HCT116 (cell line): ENCODE results near the gene MAPK14. TPM values are rescaled to one million over a fixed set of nuclear protein-coding genes. Genes with fewer than 3 reads are reported as not detected.

ENCODE experiments used
- ATAC-seq: fragments of 200-7000 bp; cut with Tn5 transposase; 2 replicates; pipeline ENCODE4 v1.9.1; 2020; ENCODE audit warnings: mild to moderate bottlenecking, moderate library complexity
- BruUV-seq: library from RNA; stranded (reverse); fragments of 400-500 nt; replicated peaks from 2 replicates; lab custom pipeline; 2021; lab: Mats Ljungman, UMichigan
- CTCF ChIA-PET: fragments of 300-600 bp; sonication (Branson Sonifier 250); formaldehyde crosslinking; loops from one replicate; lab custom pipeline; 2021; ENCODE audit warnings: antibody characterized with exemption; lab: Charles Lee
- POLR2A ChIA-PET: fragments of 300-600, 350-600 bp; sonication (Branson Sonifier 250); formaldehyde crosslinking; loops from one replicate; lab custom pipeline; 2021; ENCODE audit warnings: antibody characterized with exemption; lab: Charles Lee
- RAD21 ChIA-PET, 2 experiments: fragments of 300-600 bp; sonication (Branson Sonifier 250); formaldehyde crosslinking; loops; one replicate each; lab custom pipeline; 2023; ENCODE audit warnings: low total read pairs in 2 of 2; ENCODE audit not compliant: uncharacterized antibody in 2 of 2, unreplicated experiment in 2 of 2, low non-redundant PET in 1 of 2; lab: Charles Lee
- DNase-seq: peaks from one replicate; pipeline ENCODE4 v3.0.0-alpha.2; 2010; ENCODE audit warnings: low read depth, low spot score
- H2AFZ ChIP-seq: fragments of 200-600 bp; shearing (Covaris generic), sonication (generic); 2 replicates; pipeline ENCODE4 v1.6.1; 2017; ENCODE audit warnings: low read depth, mixed run types, mixed read lengths, antibody characterized with exemption, low read length; ENCODE audit not compliant: poor library complexity, severe bottlenecking
- H3K27ac ChIP-seq: 2 replicates; pipeline ENCODE4 v1.5.1; 2012; ENCODE audit warnings: low read depth, low read length
- H3K27me3 ChIP-seq: fragments of 200-600 bp; sonication (generic); 2 replicates; pipeline ENCODE4 v1.6.1; 2016; ENCODE audit warnings: mixed run types, low read length, mixed read lengths; ENCODE audit not compliant: insufficient read depth
- H3K36me3 ChIP-seq, 2 experiments: fragments of 200-500 bp in 1 of 2; fragments of 200-600 bp in 1 of 2; sonication (Bioruptor generic) in 1 of 2; sonication (generic) in 1 of 2; 2 replicates each; pipeline versions ENCODE4 v1.5.1 to v1.6.1; 2014 to 2016; ENCODE audit warnings: low read length in 2 of 2, inconsistent platforms in 1 of 2, mixed read lengths in 1 of 2, mixed run types in 1 of 2; ENCODE audit not compliant: insufficient read depth in 2 of 2, control insufficient read depth in 1 of 2
- H3K4me1 ChIP-seq, 2 experiments: fragments of 200-600 bp in 1 of 2; sonication (generic) in 1 of 2; 2 replicates each; pipeline versions ENCODE4 v1.5.1 to v1.6.1; 2012 to 2017; ENCODE audit warnings: low read length in 2 of 2, inconsistent platforms in 1 of 2, mild to moderate bottlenecking in 1 of 2, mixed read lengths in 1 of 2, mixed run types in 1 of 2, moderate library complexity in 1 of 2; ENCODE audit not compliant: insufficient read depth in 2 of 2, control insufficient read depth in 1 of 2
- H3K4me2 ChIP-seq: fragments of 200-600 bp; sonication (generic); 2 replicates; pipeline ENCODE4 v1.6.1; 2017; ENCODE audit warnings: mixed run types, low read length, mixed read lengths
- H3K4me3 ChIP-seq, 2 experiments: fragments of 200-600 bp in 1 of 2; sonication (generic) in 1 of 2; replicated peaks in 1 of 2; 2 replicates each; pipeline ENCODE4 v1.5.1; 2011 to 2016; ENCODE audit warnings: low read length in 2 of 2, control low read depth in 1 of 2, low read depth in 1 of 2, mild to moderate bottlenecking in 1 of 2, mixed read lengths in 1 of 2, mixed run types in 1 of 2
- H3K79me2 ChIP-seq: fragments of 200-600 bp; sonication (generic); 2 replicates; pipeline ENCODE4 v1.6.1; 2017; ENCODE audit warnings: mild to moderate bottlenecking, mixed run types, low read length, moderate library complexity, mixed read lengths; ENCODE audit not compliant: insufficient read depth
- H3K9ac ChIP-seq: fragments of 200-600 bp; sonication (generic); 2 replicates; pipeline ENCODE4 v1.6.1; 2016; ENCODE audit warnings: low read length, mixed read lengths
- H3K9me2 ChIP-seq: fragments of 200-600 bp; sonication (generic), shearing (Covaris generic); 2 replicates; pipeline ENCODE4 v1.6.1; 2017; ENCODE audit warnings: mixed run types, mild to moderate bottlenecking, moderate library complexity; ENCODE audit not compliant: insufficient read depth
- H3K9me3 ChIP-seq, 2 experiments: fragments of 200-500 bp in 1 of 2; fragments of 200-600 bp in 1 of 2; sonication (Bioruptor generic) in 1 of 2; sonication (generic) in 1 of 2; 2 replicates each; pipeline ENCODE4 v1.6.1; 2014 to 2017; ENCODE audit warnings: low read length in 2 of 2, mixed read lengths in 2 of 2, inconsistent platforms in 1 of 2, low read depth in 1 of 2, mild to moderate bottlenecking in 1 of 2, mixed run types in 1 of 2, moderate library complexity in 1 of 2; ENCODE audit not compliant: control insufficient read depth in 1 of 2, insufficient read depth in 1 of 2
- H4K20me1 ChIP-seq: fragments of 200-600 bp; sonication (generic), shearing (Covaris generic); 2 replicates; pipeline ENCODE4 v1.6.1; 2017; ENCODE audit warnings: mixed run types, mild to moderate bottlenecking, moderate library complexity; ENCODE audit not compliant: insufficient read depth
- CBX3 ChIP-seq: IDR thresholded peaks from 2 replicates; pipeline ENCODE4 v1.6.1; 2012; ENCODE audit warnings: low read depth
- CEBPB ChIP-seq: IDR thresholded peaks from 2 replicates; pipeline ENCODE4 v1.6.1; 2012; ENCODE audit warnings: low read depth
- EGR1 ChIP-seq: IDR thresholded peaks from 2 replicates; pipeline ENCODE4 v1.6.1; 2012; ENCODE audit warnings: low read depth
- ELF1 ChIP-seq: IDR thresholded peaks from 2 replicates; pipeline ENCODE4 v1.6.1; 2012; ENCODE audit warnings: low read depth, borderline replicate concordance
- EZH2 ChIP-seq: fragments of 200-600 bp; sonication (generic); IDR thresholded peaks from 2 replicates; pipeline ENCODE4 v1.6.1; 2017; ENCODE audit warnings: antibody characterized with exemption, mixed run types
- FOSL1 ChIP-seq: IDR thresholded peaks from 2 replicates; pipeline ENCODE4 v1.6.1; 2012; ENCODE audit warnings: low read depth
- JUND ChIP-seq: IDR thresholded peaks from 2 replicates; pipeline ENCODE4 v1.6.1; 2012
- POLR2A ChIP-seq: IDR thresholded peaks from 2 replicates; pipeline ENCODE4 v1.7.0; 2011; ENCODE audit warnings: borderline replicate concordance; ENCODE audit not compliant: insufficient read depth, insufficient read length; ENCODE audit errors: extremely low read depth
- POLR2AphosphoS5 ChIP-seq: IDR thresholded peaks from 2 replicates; pipeline ENCODE4 v1.6.1; 2011; ENCODE audit warnings: mild to moderate bottlenecking, low read depth, low read length, moderate library complexity
- RAD21 ChIP-seq: IDR thresholded peaks from 2 replicates; pipeline ENCODE4 v1.6.1; 2012; ENCODE audit warnings: low read depth, mild to moderate bottlenecking
- SIN3A ChIP-seq: IDR thresholded peaks from 2 replicates; pipeline ENCODE4 v1.6.1; 2012; ENCODE audit warnings: low read depth
- YY1 ChIP-seq: IDR thresholded peaks from 2 replicates; pipeline ENCODE4 v1.6.1; 2011; ENCODE audit warnings: low read length, low read depth, moderate library complexity, mild to moderate bottlenecking; ENCODE audit not compliant: insufficient replicate concordance; ENCODE audit errors: extremely low read depth
- ZFX ChIP-seq: fragments of 450-650 bp; IDR thresholded peaks from 2 replicates; pipeline ENCODE4 v1.6.1; 2017
- intact Hi-C: fragments of 100-400 bp; cut with micrococcal nuclease; formaldehyde crosslinking; loops from 2 replicates; pipeline ENCODE4 v1.10.0; 2022
- total RNA-seq: library from RNA; stranded (reverse); gene quantifications from one replicate; pipeline ENCODE4 v1.2.1, GENCODE V29; 2021; ENCODE audit not compliant: unreplicated experiment
- TF ChIP-seq, protein P1 (sequence below): IDR thresholded peaks from 2 replicates; pipeline ENCODE4 v1.6.1; 2012; ENCODE audit warnings: low read depth
- TF ChIP-seq, protein P2 (sequence below), 3 experiments: fragments of 200-600 bp in 1 of 3; sonication (generic) in 1 of 3; IDR thresholded peaks in 2 of 3; conservative IDR thresholded peaks in 1 of 3; 2 replicates each; pipeline ENCODE4 v1.5.1; 2012 to 2017; ENCODE audit warnings: low read depth in 2 of 3, low read length in 2 of 3, antibody characterized with exemption in 1 of 3, borderline replicate concordance in 1 of 3, control low read depth in 1 of 3, mild to moderate bottlenecking in 1 of 3, mixed read lengths in 1 of 3, mixed run types in 1 of 3, moderate library complexity in 1 of 3; ENCODE audit not compliant: insufficient read depth in 1 of 3

Gene MAPK14
- total RNA-seq, 1 experiment from 2014 or later: 34.2 TPM

DNA sequence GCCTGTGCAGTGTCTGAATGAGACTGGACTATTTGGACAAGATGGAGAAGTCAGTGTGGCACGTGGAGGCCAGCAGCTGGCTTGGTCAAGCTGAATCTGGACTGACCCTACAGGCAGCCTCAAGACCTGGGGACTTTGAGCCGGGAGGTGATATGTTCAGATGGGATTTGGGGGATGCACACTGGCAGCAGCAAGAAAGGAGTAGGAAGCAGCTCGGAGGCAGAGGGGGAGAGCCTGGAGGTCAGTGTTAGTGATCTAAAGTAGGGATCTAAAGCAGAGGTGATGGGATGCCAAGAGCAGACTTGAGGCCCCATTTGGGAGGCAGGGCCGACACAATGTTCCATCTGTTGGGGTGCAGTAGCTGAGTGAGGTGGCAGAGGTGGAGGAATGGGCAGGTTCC lies 105.5 kb downstream of the MAPK14 start:
- intact Hi-C loops: no loop called here
- BruUV-seq: no TSS peak
- POLR2A ChIA-PET: no interaction called here
- Histone ChIP-seq H3K4me3 (no peak overlapping the region), H3K4me2 (no peak overlapping the region), H3K27ac (no peak overlapping the region), H3K36me3 (peaks cover 17% of the 10 kb centered on the region in 2 experiments; a peak in 3 of 4 replicates), H3K9me2 (no peaks in the 10 kb centered on the region), H3K27me3 (no peaks in the 10 kb centered on the region), H4K20me1 (no peaks in the 10 kb centered on the region), H2AFZ (no peak overlapping the region), H3K79me2 (no peaks in the 10 kb centered on the region; the same call in 1 of the 2 replicates), H3K4me1 (peaks cover 23 to 39% of the 10 kb centered on the region in 2 experiments), H3K9me3 (no peaks in the 10 kb centered on the region), H3K9ac (no peak overlapping the region)
- ATAC-seq (no peak), DNase-seq (no peak)
- TF ChIP-seq CEBPB: no peak
- TF ChIP-seq ZFX: no peak
- TF ChIP-seq ELF1: no peak
- no peak for TF ChIP-seq FOSL1
- no peak for TF ChIP-seq EZH2
- TF ChIP-seq YY1: no peak
- CTCF ChIA-PET: no interaction called here
- RAD21 ChIA-PET: interaction anchor here in 1 of 2 experiments (0.5 kb wide), 1 partner anchor 10 kb away, joined by 3 read pairs; no protein-coding TSS in a partner anchor

DNA sequence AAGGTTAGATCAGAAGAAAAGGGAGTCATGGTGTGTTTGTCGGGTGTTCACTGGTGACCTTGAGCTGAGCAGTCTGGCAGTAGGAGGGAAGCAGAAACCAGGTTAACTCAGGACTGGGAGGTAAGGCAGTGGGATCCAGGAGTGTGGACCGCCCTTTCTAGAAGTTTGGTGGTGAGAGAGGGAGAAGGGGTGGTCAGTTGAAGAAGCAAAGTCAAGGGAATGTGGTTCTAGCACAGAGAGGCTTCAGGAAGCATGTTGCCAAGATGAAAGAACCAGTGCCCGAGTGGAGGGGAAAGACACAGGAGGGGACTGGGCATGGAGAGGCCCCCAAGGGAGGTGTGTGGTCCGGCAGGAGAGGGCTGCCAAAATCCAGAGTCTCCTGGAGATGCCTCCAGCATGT lies 106.3 kb downstream of the MAPK14 start:
- Histone ChIP-seq H3K27me3 (no peaks in the 10 kb centered on the region), H3K79me2 (no peaks in the 10 kb centered on the region; the same call in 1 of the 2 replicates), H3K9me2 (no peaks in the 10 kb centered on the region), H3K4me1 (peaks cover 23 to 32% of the 10 kb centered on the region in 2 experiments), H3K9me3 (no peaks in the 10 kb centered on the region), H3K4me2 (no peak overlapping the region), H3K36me3 (peaks cover 17 to 23% of the 10 kb centered on the region in 2 experiments; a peak in 3 of 4 replicates), H3K9ac (no peak overlapping the region), H4K20me1 (no peaks in the 10 kb centered on the region), H2AFZ (no peak overlapping the region), H3K4me3 (no peak overlapping the region), H3K27ac (no peak overlapping the region)
- intact Hi-C loops: no loop called here
- no TSS peak for BruUV-seq
- no peak for DNase-seq
- ATAC-seq: no peak
- CTCF ChIA-PET: no interaction called here
- RAD21 ChIA-PET: no interaction called here
- POLR2A ChIA-PET: no interaction called here
- TF ChIP-seq SIN3A: no peak
- no peak for TF ChIP-seq JUND
- no peak for TF ChIP-seq CBX3
- TF ChIP-seq POLR2AphosphoS5: no peak
- TF ChIP-seq, protein P1, sequence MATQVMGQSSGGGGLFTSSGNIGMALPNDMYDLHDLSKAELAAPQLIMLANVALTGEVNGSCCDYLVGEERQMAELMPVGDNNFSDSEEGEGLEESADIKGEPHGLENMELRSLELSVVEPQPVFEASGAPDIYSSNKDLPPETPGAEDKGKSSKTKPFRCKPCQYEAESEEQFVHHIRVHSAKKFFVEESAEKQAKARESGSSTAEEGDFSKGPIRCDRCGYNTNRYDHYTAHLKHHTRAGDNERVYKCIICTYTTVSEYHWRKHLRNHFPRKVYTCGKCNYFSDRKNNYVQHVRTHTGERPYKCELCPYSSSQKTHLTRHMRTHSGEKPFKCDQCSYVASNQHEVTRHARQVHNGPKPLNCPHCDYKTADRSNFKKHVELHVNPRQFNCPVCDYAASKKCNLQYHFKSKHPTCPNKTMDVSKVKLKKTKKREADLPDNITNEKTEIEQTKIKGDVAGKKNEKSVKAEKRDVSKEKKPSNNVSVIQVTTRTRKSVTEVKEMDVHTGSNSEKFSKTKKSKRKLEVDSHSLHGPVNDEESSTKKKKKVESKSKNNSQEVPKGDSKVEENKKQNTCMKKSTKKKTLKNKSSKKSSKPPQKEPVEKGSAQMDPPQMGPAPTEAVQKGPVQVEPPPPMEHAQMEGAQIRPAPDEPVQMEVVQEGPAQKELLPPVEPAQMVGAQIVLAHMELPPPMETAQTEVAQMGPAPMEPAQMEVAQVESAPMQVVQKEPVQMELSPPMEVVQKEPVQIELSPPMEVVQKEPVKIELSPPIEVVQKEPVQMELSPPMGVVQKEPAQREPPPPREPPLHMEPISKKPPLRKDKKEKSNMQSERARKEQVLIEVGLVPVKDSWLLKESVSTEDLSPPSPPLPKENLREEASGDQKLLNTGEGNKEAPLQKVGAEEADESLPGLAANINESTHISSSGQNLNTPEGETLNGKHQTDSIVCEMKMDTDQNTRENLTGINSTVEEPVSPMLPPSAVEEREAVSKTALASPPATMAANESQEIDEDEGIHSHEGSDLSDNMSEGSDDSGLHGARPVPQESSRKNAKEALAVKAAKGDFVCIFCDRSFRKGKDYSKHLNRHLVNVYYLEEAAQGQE: no peak
- no peak for TF ChIP-seq EGR1
- TF ChIP-seq POLR2A: no peak
- TF ChIP-seq EZH2: no peak
- no peak for TF ChIP-seq RAD21
- TF ChIP-seq, protein P2, sequence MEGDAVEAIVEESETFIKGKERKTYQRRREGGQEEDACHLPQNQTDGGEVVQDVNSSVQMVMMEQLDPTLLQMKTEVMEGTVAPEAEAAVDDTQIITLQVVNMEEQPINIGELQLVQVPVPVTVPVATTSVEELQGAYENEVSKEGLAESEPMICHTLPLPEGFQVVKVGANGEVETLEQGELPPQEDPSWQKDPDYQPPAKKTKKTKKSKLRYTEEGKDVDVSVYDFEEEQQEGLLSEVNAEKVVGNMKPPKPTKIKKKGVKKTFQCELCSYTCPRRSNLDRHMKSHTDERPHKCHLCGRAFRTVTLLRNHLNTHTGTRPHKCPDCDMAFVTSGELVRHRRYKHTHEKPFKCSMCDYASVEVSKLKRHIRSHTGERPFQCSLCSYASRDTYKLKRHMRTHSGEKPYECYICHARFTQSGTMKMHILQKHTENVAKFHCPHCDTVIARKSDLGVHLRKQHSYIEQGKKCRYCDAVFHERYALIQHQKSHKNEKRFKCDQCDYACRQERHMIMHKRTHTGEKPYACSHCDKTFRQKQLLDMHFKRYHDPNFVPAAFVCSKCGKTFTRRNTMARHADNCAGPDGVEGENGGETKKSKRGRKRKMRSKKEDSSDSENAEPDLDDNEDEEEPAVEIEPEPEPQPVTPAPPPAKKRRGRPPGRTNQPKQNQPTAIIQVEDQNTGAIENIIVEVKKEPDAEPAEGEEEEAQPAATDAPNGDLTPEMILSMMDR (IDR thresholded peaks at IDR 0.05 in 2 of 3, conservative IDR thresholded peaks at IDR 0.05 in 1 of 3; ENCODE audit: borderline replicate concordance in 1 of 3, insufficient read depth in 1 of 3, low read depth in 2 of 3, low read length in 2 of 3): no peak
- TF ChIP-seq ZFX: no peak
